Parathyroid adenoma (tissue), 2 donors: ENCODE data around the gene SDF4.

Source experiments
- H2AFZ ChIP-seq: fragments of 300-600 bp; sonication (generic); one replicate; pipeline ENCODE4 v1.7.0; 2017; ENCODE audit warnings: antibody characterized with exemption, mild to moderate bottlenecking
- H3K27ac ChIP-seq: fragments of 300-600 bp; sonication (generic); one replicate; pipeline ENCODE4 v1.7.0; 2017
- H3K27me3 ChIP-seq: fragments of 300-600 bp; sonication (generic); one replicate; pipeline ENCODE4 v1.7.0; 2017; ENCODE audit warnings: low read length; ENCODE audit not compliant: control insufficient read depth, insufficient read depth
- H3K36me3 ChIP-seq: fragments of 300-600 bp; sonication (generic); one replicate; pipeline ENCODE4 v1.7.0; 2017; ENCODE audit warnings: low read length; ENCODE audit not compliant: control insufficient read depth, insufficient read depth
- H3K4me1 ChIP-seq: fragments of 300-600 bp; sonication (generic); one replicate; pipeline ENCODE4 v1.7.0; 2017; ENCODE audit warnings: control low read depth
- H3K4me2 ChIP-seq: fragments of 300-600 bp; sonication (generic); one replicate; pipeline ENCODE4 v1.7.0; 2017; ENCODE audit warnings: low read length
- H3K4me3 ChIP-seq: fragments of 300-600 bp; sonication (generic); one replicate; pipeline ENCODE4 v1.7.0; 2017; ENCODE audit warnings: low read depth, low read length
- H3K79me2 ChIP-seq: fragments of 300-600 bp; sonication (generic); one replicate; pipeline ENCODE4 v1.7.0; 2017; ENCODE audit warnings: control low read depth
- H3K9ac ChIP-seq: fragments of 300-600 bp; sonication (generic); one replicate; pipeline ENCODE4 v1.7.0; 2017; ENCODE audit warnings: mild to moderate bottlenecking
- H3K9me3 ChIP-seq: fragments of 300-600 bp; sonication (generic); one replicate; pipeline ENCODE4 v1.7.0; 2017; ENCODE audit warnings: low read length; ENCODE audit not compliant: control insufficient read depth
- CTCF ChIP-seq: fragments of 300-600 bp; sonication (generic); IDR thresholded peaks from one replicate; pipeline ENCODE4 v1.7.0; 2017; ENCODE audit warnings: antibody characterized with exemption, mild to moderate bottlenecking
- donor health status: primary hyperparathyroidism.

Gene SDF4

GRCh38 chr1:1256956-1257871 is 25.4 kb upstream of the SDF4 start:
- no peaks in the 10 kb centered on the region for H3K9me3 ChIP-seq
- no peaks in the 10 kb centered on the region for H3K4me1 ChIP-seq
- no peak for TF ChIP-seq CTCF
- H2AFZ ChIP-seq = no peak overlapping the region
- no peak overlapping the region for H3K27ac ChIP-seq
- H3K36me3 ChIP-seq = no peaks in the 10 kb centered on the region
- H3K79me2 ChIP-seq = no peaks in the 10 kb centered on the region
- H3K9ac ChIP-seq = no peak overlapping the region
- H3K27me3 ChIP-seq = no peaks in the 10 kb centered on the region
- no peak overlapping the region for H3K4me2 ChIP-seq
- no peak overlapping the region for H3K4me3 ChIP-seq

- Histone ChIP-seq H3K4me2 (no peak overlapping the region), H3K27ac (no peak overlapping the region), H3K79me2 (no peaks in the 10 kb centered on the region), H3K36me3 (no peaks in the 10 kb centered on the region), H3K4me1 (no peaks in the 10 kb centered on the region), H3K9me3 (no peaks in the 10 kb centered on the region), H3K27me3 (no peaks in the 10 kb centered on the region), H3K4me3 (no peak overlapping the region), H2AFZ (no peak overlapping the region), H3K9ac (no peak overlapping the region)
- TF ChIP-seq CTCF = no peak
These were observed 23.8 kb upstream of the SDF4 start for GRCh38 chr1:1255611-1256010.

GRCh38 chr1:1255078-1255477 is 23.3 kb upstream of the SDF4 start:
- H3K4me1 ChIP-seq = no peaks in the 10 kb centered on the region
- no peaks in the 10 kb centered on the region for H3K9me3 ChIP-seq
- no peak overlapping the region for H3K27ac ChIP-seq
- H3K36me3 ChIP-seq = no peaks in the 10 kb centered on the region
- H3K9ac ChIP-seq = no peak overlapping the region
- no peak overlapping the region for H2AFZ ChIP-seq
- H3K4me3 ChIP-seq = no peak overlapping the region
- TF ChIP-seq CTCF = no peak
- H3K27me3 ChIP-seq = no peaks in the 10 kb centered on the region
- H3K79me2 ChIP-seq = no peaks in the 10 kb centered on the region
- H3K4me2 ChIP-seq = no peak overlapping the region

- H3K4me1 ChIP-seq = no peaks in the 10 kb centered on the region
- no peaks in the 10 kb centered on the region for H3K27me3 ChIP-seq
- H3K79me2 ChIP-seq = no peaks in the 10 kb centered on the region
- no peak overlapping the region for H3K9ac ChIP-seq
- H3K4me3 ChIP-seq = no peak overlapping the region
- no peak overlapping the region for H3K27ac ChIP-seq
- H3K36me3 ChIP-seq = no peaks in the 10 kb centered on the region
- no peak overlapping the region for H2AFZ ChIP-seq
- no peaks in the 10 kb centered on the region for H3K9me3 ChIP-seq
- no peak overlapping the region for H3K4me2 ChIP-seq
- TF ChIP-seq CTCF = no peak
These were observed 22.8 kb upstream of the SDF4 start for GRCh38 chr1:1254667-1254998.
